Stimulated activated CD8-positive, alpha-beta memory T cell treated with anti-CD3 and anti-CD28 coated beads, Interleukin-4, amount 100 ng/mL, for 24 hours (primary cell): ENCODE measurements around the gene TGM2.

Experiments used
- DNase-seq: peaks from one replicate; pipeline ENCODE4 v3.0.0-alpha.2; 2020; ENCODE audit warnings: low read depth

Gene TGM2

GRCh38 chr20:38144598-38144973 lies 20.5 kb downstream of the TGM2 start:
- no peak for DNase-seq

GRCh38 chr20:38143646-38144554 lies 21.2 kb downstream of the TGM2 start:
- DNase-seq, result no peak

GRCh38 chr20:38143238-38143645 lies 21.8 kb downstream of the TGM2 start:
- DNase-seq, result no peak

- DNase-seq, result no peak
Measured at GRCh38 chr20:38141889-38142494, 23.1 kb downstream of the TGM2 start.

- no peak for DNase-seq
Measured at GRCh38 chr20:38141204-38141888, 23.7 kb downstream of the TGM2 start.

- no peak for DNase-seq
Measured at GRCh38 chr20:38139977-38140753, 24.9 kb downstream of the TGM2 start.

- DNase-seq, result no peak
Measured at GRCh38 chr20:38139156-38139912, 25.7 kb downstream of the TGM2 start.

GRCh38 chr20:38138086-38138778 lies 26.8 kb downstream of the TGM2 start:
- DNase-seq, result no peak

- no peak for DNase-seq
Measured at GRCh38 chr20:38137441-38138037, 27.5 kb downstream of the TGM2 start.

GRCh38 chr20:38136421-38137245 lies 28.4 kb downstream of the TGM2 start:
- DNase-seq, result no peak

GRCh38 chr20:38135651-38136420 lies 29.2 kb downstream of the TGM2 start:
- no peak for DNase-seq

GRCh38 chr20:38135271-38135650 lies 29.8 kb downstream of the TGM2 start:
- DNase-seq, result no peak

GRCh38 chr20:38134427-38135270 lies 30.4 kb downstream of the TGM2 start:
- no peak for DNase-seq

- no peak for DNase-seq
Measured at GRCh38 chr20:38133680-38134426, 31.2 kb downstream of the TGM2 start.

GRCh38 chr20:38132910-38133501 lies 32.1 kb downstream of the TGM2 start:
- no peak for DNase-seq

- DNase-seq, result no peak
Measured at GRCh38 chr20:38132156-38132909, 32.7 kb downstream of the TGM2 start.
